IMR-90 (cell line): ENCODE measurements around the gene DOHH. TPM values are rescaled to one million over a fixed set of nuclear protein-coding genes. Genes with fewer than 3 reads are reported as not detected.
A peak's percentile ranks its signal among the peaks of the same experiment; 100 is the strongest.

Experiments
- ATAC-seq: fragments of 200-7000 bp; cut with Tn5 transposase; 2 replicates; pipeline ENCODE4 v1.9.1; 2020; ENCODE audit warnings: low read depth, mild to moderate bottlenecking, moderate library complexity
- BruUV-seq: library from RNA; stranded (reverse); fragments of 400-500 nt; replicated peaks from 2 replicates; lab custom pipeline; 2021; lab: Mats Ljungman, UMichigan
- CTCF ChIA-PET: fragments of 300-600 bp; formaldehyde crosslinking; extraction: SDS; loops from one replicate; lab custom pipeline; 2021; ENCODE audit warnings: antibody characterized with exemption; lab: Yijun Ruan, JAX
- POLR2A ChIA-PET: fragments of 300-600 bp; sonication (Branson Sonifier 250); formaldehyde crosslinking; loops from one replicate; lab custom pipeline; 2022; ENCODE audit warnings: antibody characterized with exemption; ENCODE audit not compliant: unreplicated experiment; lab: Charles Lee
- DNase-seq: peaks from one replicate; pipeline ENCODE4 v3.0.0; 2013
- H2AFZ ChIP-seq: replicated peaks from 2 replicates; pipeline ENCODE3; 2013; ENCODE audit warnings: low read length, mild to moderate bottlenecking; ENCODE audit not compliant: poor library complexity
- H2AK5ac ChIP-seq: 2 replicates; pipeline ENCODE4 v1.6.1; 2013; ENCODE audit warnings: low read depth, low read length, inconsistent platforms
- H2AK9ac ChIP-seq: replicated peaks from 2 replicates; pipeline ENCODE3; 2013; ENCODE audit warnings: mild to moderate bottlenecking, low read depth, low read length, moderate library complexity; ENCODE audit not compliant: poor library complexity
- H2BK120ac ChIP-seq: 2 replicates; pipeline ENCODE4 v1.6.1; 2013; ENCODE audit warnings: low read depth, low read length, inconsistent platforms
- H2BK15ac ChIP-seq: 3 replicates; pipeline ENCODE4 v1.6.1; 2013; ENCODE audit warnings: low read depth, low read length, inconsistent platforms
- H2BK20ac ChIP-seq: 2 replicates; pipeline ENCODE4 v1.6.1; 2013; ENCODE audit warnings: low read depth, mild to moderate bottlenecking, inconsistent platforms, low read length, moderate library complexity
- H2BK5ac ChIP-seq: 2 replicates; pipeline ENCODE4 v1.6.1; 2013; ENCODE audit warnings: mild to moderate bottlenecking, low read depth, low read length, inconsistent platforms; ENCODE audit not compliant: poor library complexity, severe bottlenecking
- H3K14ac ChIP-seq: replicated peaks from 2 replicates; pipeline ENCODE4 v1.6.1; 2013; ENCODE audit warnings: low read depth, low read length, inconsistent platforms
- H3K18ac ChIP-seq: 2 replicates; pipeline ENCODE4 v1.6.1; 2013; ENCODE audit warnings: low read depth, low read length, control low read depth
- H3K23ac ChIP-seq: 2 replicates; pipeline ENCODE4 v1.6.1; 2013; ENCODE audit warnings: low read depth, low read length, inconsistent platforms
- H3K27ac ChIP-seq: 2 replicates; pipeline ENCODE4 v1.5.1; 2013; ENCODE audit warnings: mild to moderate bottlenecking, control low read depth, low read length; ENCODE audit not compliant: insufficient read depth
- H3K27me3 ChIP-seq: 2 replicates; pipeline ENCODE4 v1.6.1; 2013; ENCODE audit warnings: low read length; ENCODE audit not compliant: control insufficient read depth, insufficient read depth
- H3K36me3 ChIP-seq: 2 replicates; pipeline ENCODE4 v1.6.1; 2013; ENCODE audit warnings: low read length, mixed read lengths; ENCODE audit not compliant: control insufficient read depth, insufficient read depth
- H3K4ac ChIP-seq: 2 replicates; pipeline ENCODE4 v1.6.1; 2013; ENCODE audit warnings: low read depth, low read length, inconsistent platforms
- H3K4me1 ChIP-seq: 2 replicates; pipeline ENCODE4 v1.6.1; 2013; ENCODE audit warnings: low read length, mixed read lengths; ENCODE audit not compliant: control insufficient read depth, insufficient read depth
- H3K4me2 ChIP-seq: 2 replicates; pipeline ENCODE4 v1.6.1; 2013; ENCODE audit warnings: low read depth, mild to moderate bottlenecking, control low read depth, low read length, moderate library complexity
- H3K4me3 ChIP-seq: 2 replicates; pipeline ENCODE4 v1.5.1; 2013; ENCODE audit warnings: low read depth, mild to moderate bottlenecking, control low read depth, low read length, moderate library complexity; ENCODE audit not compliant: insufficient read depth
- H3K56ac ChIP-seq: 2 replicates; pipeline ENCODE4 v1.6.1; 2013; ENCODE audit warnings: low read length, inconsistent platforms; ENCODE audit not compliant: insufficient read depth; ENCODE audit errors: extremely low read depth
- H3K79me1 ChIP-seq, 2 experiments: 2 replicates each; pipeline ENCODE4 v1.6.1; 2013; ENCODE audit warnings: low read length in 2 of 2, inconsistent platforms in 1 of 2, low read depth in 1 of 2
- H3K9ac ChIP-seq: 2 replicates; pipeline ENCODE4 v1.6.1; 2013; ENCODE audit warnings: low read depth, low read length, control low read depth
- H3K9me1 ChIP-seq: 2 replicates; pipeline ENCODE4 v1.6.1; 2013; ENCODE audit warnings: low read length, inconsistent platforms; ENCODE audit not compliant: insufficient read depth
- H3K9me3 ChIP-seq: 2 replicates; pipeline ENCODE4 v1.6.1; 2013; ENCODE audit warnings: low read length; ENCODE audit not compliant: control insufficient read depth, insufficient read depth
- H4K20me1 ChIP-seq: 2 replicates; pipeline ENCODE4 v1.6.1; 2013; ENCODE audit warnings: low read length, inconsistent platforms; ENCODE audit not compliant: insufficient read depth
- H4K5ac ChIP-seq: 2 replicates; pipeline ENCODE4 v1.6.1; 2013; ENCODE audit warnings: mild to moderate bottlenecking, low read depth, low read length, control low read depth
- H4K8ac ChIP-seq, 2 experiments: 2 replicates each; pipeline ENCODE4 v1.6.1; 2013; ENCODE audit warnings: low read depth in 2 of 2, low read length in 2 of 2, control low read depth in 1 of 2, inconsistent platforms in 1 of 2
- H4K91ac ChIP-seq: 2 replicates; pipeline ENCODE4 v1.6.1; 2013; ENCODE audit warnings: low read depth, low read length, inconsistent platforms; ENCODE audit not compliant: insufficient read depth
- CEBPB ChIP-seq: IDR thresholded peaks from 2 replicates; pipeline ENCODE4 v1.6.1; 2012; ENCODE audit warnings: low read depth, low read length, improper control_type of control experiment
- CHD1 ChIP-seq: IDR thresholded peaks from 2 replicates; pipeline ENCODE4 v1.6.1; 2012; ENCODE audit warnings: low read depth, low read length, improper control_type of control experiment
- MAZ ChIP-seq: IDR thresholded peaks from 2 replicates; pipeline ENCODE4 v1.6.1; 2012; ENCODE audit warnings: low read depth, mild to moderate bottlenecking, low read length, improper control_type of control experiment, moderate library complexity, borderline replicate concordance
- MXI1 ChIP-seq: IDR thresholded peaks from 2 replicates; pipeline ENCODE4 v1.6.1; 2012; ENCODE audit warnings: low read depth, mild to moderate bottlenecking, low read length, moderate library complexity, borderline replicate concordance
- POLR2A ChIP-seq: IDR thresholded peaks from 2 replicates; pipeline ENCODE4 v1.6.1; 2012; ENCODE audit warnings: mild to moderate bottlenecking, low read depth, low read length
- WGBS, 2 experiments: methylation state at CpG; one replicate each; pipeline versions ENCODE4 v1.1.5 to v1.1.7; 2013; ENCODE audit warnings: missing lambda C conversion rate in 2 of 2; ENCODE audit not compliant: insufficient read length in 1 of 2; ENCODE audit errors: extremely low coverage in 2 of 2; 5-methylcytosine and 5-hydroxymethylcytosine counted together
- dilution Hi-C: fragments of 300-500 bp; cut with HindIII; formaldehyde crosslinking; loops from one replicate; pipeline ENCODE4 v1.14.3; 2018; ENCODE audit warnings: low sequenced_read_pairs; ENCODE audit not compliant: unreplicated experiment
- in situ Hi-C: fragments of 300-500 bp; cut with MboI; formaldehyde crosslinking; loops from 3 replicates; pipeline ENCODE4 v1.14.3; 2019; ENCODE audit warnings: low sequenced_read_pairs, inconsistent platforms, mixed read lengths
- intact Hi-C: fragments of 100-400 bp; cut with micrococcal nuclease; formaldehyde crosslinking; loops from 2 replicates; pipeline ENCODE4 v1.10.0; 2022
- polyA plus RNA-seq, 3 experiments: library from polyadenylated mRNA; depleted of rRNA; stranded (reverse); fragments of >200 nt; gene quantifications; 2 replicates each; pipeline ENCODE4 v1.2.3, GENCODE V29; 2012; ENCODE audit warnings: low replicate concordance in 1 of 3
- total RNA-seq: library from RNA; depleted of rRNA; stranded (reverse); fragments of >200 nt; gene quantifications from 2 replicates; pipeline ENCODE4 v1.2.3, GENCODE V29; 2012
- TF ChIP-seq, protein P1 (sequence below): conservative IDR thresholded peaks from 2 replicates; pipeline ENCODE4 v1.5.1; 2012; ENCODE audit warnings: mild to moderate bottlenecking, low read depth, low read length, improper control_type of control experiment
- TF ChIP-seq, protein P2 (sequence below): fragments of 150-350 bp; IDR thresholded peaks from 2 replicates; pipeline ENCODE4 v1.6.1; 2016; ENCODE audit warnings: low read depth, mild to moderate bottlenecking, low read length, moderate library complexity, borderline replicate concordance
- TF ChIP-seq, protein P3 (sequence below): fragments of 150-350 bp; IDR thresholded peaks from 2 replicates; pipeline ENCODE4 v1.6.1; 2017; ENCODE audit warnings: mild to moderate bottlenecking, antibody characterized with exemption, low read length, low read depth

Gene DOHH
- total and polyA plus RNA-seq, 2 of the 4 experiments (the other 2 are of a cell fraction): 3.2 to 9.2 TPM

DNA sequence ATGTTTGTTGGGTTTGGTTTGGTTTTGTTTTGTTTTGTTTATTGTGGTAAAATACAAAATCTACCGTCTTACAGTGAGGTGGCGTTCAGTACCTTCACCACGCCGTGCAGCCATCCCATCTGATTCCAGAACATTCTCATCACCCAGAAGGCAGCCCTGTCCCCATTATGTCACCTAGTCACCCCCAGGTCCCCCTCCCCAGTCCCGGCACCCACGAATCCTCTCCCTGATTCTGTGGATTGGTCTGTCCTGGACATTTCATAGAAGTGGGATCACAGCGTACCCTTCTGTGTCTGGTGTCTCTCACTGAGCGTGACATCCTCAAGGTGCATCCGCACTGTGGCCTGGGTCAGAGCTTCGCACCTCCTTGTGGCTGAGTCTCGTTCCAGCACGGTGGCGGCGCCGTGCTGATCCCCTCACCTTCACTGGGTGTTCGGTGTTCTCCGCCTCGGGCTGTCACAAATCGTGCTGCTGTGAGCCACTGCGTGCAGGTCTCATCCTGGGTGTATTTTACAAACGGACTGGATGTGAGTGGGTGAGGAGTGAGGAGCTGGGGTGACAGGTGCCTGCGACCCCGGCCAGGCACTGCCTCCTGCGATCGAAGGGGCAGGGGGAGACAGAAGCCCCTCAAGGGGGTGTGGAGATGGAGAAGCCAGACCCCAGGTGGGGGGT, 37.9 kb upstream of the DOHH start:
- Histone ChIP-seq H4K5ac (no peak overlapping the region), H3K9ac (no peak overlapping the region), H3K4me1 (no peaks in the 10 kb centered on the region), H4K8ac (no peak overlapping the region), H4K20me1 (peaks cover 30% of the 10 kb centered on the region), H3K9me1 (no peaks in the 10 kb centered on the region), H4K91ac (no peak overlapping the region), H3K56ac (no peak overlapping the region), H3K27me3 (no peaks in the 10 kb centered on the region), H2AK9ac (no peak overlapping the region), H2AFZ (no peak overlapping the region), H3K79me1 (peaks cover 9 to 31% of the 10 kb centered on the region in 2 experiments; a peak in 3 of 4 replicates), H3K4me2 (no peak overlapping the region), H2BK15ac (no peak overlapping the region), H2BK5ac (no peak overlapping the region), H3K27ac (no peak overlapping the region), H2BK20ac (no peak overlapping the region), H3K4me3 (no peak overlapping the region), H3K36me3 (peaks cover 34% of the 10 kb centered on the region), H3K18ac (no peak overlapping the region), H2AK5ac (no peak overlapping the region), H3K9me3 (no peaks in the 10 kb centered on the region), H2BK120ac (no peak overlapping the region), H3K4ac (no peak overlapping the region), H3K23ac (no peak overlapping the region), H3K14ac (no peak overlapping the region)
- ChIA-PET CTCF (no interaction called here), POLR2A (no interaction called here)
- WGBS, 2 experiments: 90% methylated on average over 8 of the region's 25 CpGs; no CpG with 5 or more reads in 1 of the 2 experiments
- in situ Hi-C loops (no loop called here), dilution Hi-C loops (no loop called here), intact Hi-C loops (no loop called here)
- ATAC-seq (0 out of 2 replicates have a peak, but pooled peaks have one; percentile 7), DNase-seq (no peak)
- BruUV-seq: no TSS peak
- TF ChIP-seq, protein P1, sequence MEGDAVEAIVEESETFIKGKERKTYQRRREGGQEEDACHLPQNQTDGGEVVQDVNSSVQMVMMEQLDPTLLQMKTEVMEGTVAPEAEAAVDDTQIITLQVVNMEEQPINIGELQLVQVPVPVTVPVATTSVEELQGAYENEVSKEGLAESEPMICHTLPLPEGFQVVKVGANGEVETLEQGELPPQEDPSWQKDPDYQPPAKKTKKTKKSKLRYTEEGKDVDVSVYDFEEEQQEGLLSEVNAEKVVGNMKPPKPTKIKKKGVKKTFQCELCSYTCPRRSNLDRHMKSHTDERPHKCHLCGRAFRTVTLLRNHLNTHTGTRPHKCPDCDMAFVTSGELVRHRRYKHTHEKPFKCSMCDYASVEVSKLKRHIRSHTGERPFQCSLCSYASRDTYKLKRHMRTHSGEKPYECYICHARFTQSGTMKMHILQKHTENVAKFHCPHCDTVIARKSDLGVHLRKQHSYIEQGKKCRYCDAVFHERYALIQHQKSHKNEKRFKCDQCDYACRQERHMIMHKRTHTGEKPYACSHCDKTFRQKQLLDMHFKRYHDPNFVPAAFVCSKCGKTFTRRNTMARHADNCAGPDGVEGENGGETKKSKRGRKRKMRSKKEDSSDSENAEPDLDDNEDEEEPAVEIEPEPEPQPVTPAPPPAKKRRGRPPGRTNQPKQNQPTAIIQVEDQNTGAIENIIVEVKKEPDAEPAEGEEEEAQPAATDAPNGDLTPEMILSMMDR: no peak
- TF ChIP-seq POLR2A (no peak), MXI1 (no peak), CEBPB (no peak), MAZ (no peak), CHD1 (no peak)
- TF ChIP-seq, protein P2, sequence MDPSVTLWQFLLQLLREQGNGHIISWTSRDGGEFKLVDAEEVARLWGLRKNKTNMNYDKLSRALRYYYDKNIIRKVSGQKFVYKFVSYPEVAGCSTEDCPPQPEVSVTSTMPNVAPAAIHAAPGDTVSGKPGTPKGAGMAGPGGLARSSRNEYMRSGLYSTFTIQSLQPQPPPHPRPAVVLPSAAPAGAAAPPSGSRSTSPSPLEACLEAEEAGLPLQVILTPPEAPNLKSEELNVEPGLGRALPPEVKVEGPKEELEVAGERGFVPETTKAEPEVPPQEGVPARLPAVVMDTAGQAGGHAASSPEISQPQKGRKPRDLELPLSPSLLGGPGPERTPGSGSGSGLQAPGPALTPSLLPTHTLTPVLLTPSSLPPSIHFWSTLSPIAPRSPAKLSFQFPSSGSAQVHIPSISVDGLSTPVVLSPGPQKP: no peak
- TF ChIP-seq, protein P3, sequence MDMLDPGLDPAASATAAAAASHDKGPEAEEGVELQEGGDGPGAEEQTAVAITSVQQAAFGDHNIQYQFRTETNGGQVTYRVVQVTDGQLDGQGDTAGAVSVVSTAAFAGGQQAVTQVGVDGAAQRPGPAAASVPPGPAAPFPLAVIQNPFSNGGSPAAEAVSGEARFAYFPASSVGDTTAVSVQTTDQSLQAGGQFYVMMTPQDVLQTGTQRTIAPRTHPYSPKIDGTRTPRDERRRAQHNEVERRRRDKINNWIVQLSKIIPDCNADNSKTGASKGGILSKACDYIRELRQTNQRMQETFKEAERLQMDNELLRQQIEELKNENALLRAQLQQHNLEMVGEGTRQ: no peak
